Thyroid gland (tissue), 4 donors: ENCODE results near the gene TESMIN.

ENCODE experiments used
- POLR2A ChIP-seq, 2 donors: fragments of 450-650 bp; IDR thresholded peaks; one replicate each; pipeline ENCODE4 v1.6.1; 2017; ENCODE audit warnings: antibody characterized with exemption in 2 of 2, mild to moderate bottlenecking in 2 of 2, moderate library complexity in 1 of 2
- TF ChIP-seq, protein P1 (sequence below), 6 experiments: fragments of 200-600 bp in 3 of 6; fragments of 450-650 bp in 3 of 6; sonication (generic) in 3 of 6; IDR thresholded peaks; one replicate each; pipeline ENCODE4 v1.5.1; 2016 to 2019; ENCODE audit warnings: antibody characterized with exemption in 6 of 6, mild to moderate bottlenecking in 2 of 6, inconsistent platforms in 1 of 6, moderate library complexity in 1 of 6

GRCh38 chr11:68687986-68688385 lies 63.3 kb downstream of the TESMIN start:
- TF ChIP-seq, protein P1, sequence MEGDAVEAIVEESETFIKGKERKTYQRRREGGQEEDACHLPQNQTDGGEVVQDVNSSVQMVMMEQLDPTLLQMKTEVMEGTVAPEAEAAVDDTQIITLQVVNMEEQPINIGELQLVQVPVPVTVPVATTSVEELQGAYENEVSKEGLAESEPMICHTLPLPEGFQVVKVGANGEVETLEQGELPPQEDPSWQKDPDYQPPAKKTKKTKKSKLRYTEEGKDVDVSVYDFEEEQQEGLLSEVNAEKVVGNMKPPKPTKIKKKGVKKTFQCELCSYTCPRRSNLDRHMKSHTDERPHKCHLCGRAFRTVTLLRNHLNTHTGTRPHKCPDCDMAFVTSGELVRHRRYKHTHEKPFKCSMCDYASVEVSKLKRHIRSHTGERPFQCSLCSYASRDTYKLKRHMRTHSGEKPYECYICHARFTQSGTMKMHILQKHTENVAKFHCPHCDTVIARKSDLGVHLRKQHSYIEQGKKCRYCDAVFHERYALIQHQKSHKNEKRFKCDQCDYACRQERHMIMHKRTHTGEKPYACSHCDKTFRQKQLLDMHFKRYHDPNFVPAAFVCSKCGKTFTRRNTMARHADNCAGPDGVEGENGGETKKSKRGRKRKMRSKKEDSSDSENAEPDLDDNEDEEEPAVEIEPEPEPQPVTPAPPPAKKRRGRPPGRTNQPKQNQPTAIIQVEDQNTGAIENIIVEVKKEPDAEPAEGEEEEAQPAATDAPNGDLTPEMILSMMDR (IDR thresholded peaks at IDR 0.05) = no peak
- no peak for TF ChIP-seq POLR2A (IDR thresholded peaks at IDR 0.05)
